Measurements from ENCODE around the gene ALG12. TPM values are rescaled to one million over a fixed set of nuclear protein-coding genes. Genes with fewer than 3 reads are reported as not detected.

ALG12 gene
- polyA plus RNA-seq, 1 donor from 2014 or later, result 14.3 TPM

- TF ChIP-seq REST (IDR thresholded peaks at IDR 0.05; ENCODE audit: borderline replicate concordance) (no peak), EP300 (conservative IDR thresholded peaks at IDR 0.05; ENCODE audit: poor library complexity, severe bottlenecking) (no peak)
Measured at GRCh38 chr22:49934160-49934890, 16.1 kb upstream of the ALG12 start (continued).

DNA sequence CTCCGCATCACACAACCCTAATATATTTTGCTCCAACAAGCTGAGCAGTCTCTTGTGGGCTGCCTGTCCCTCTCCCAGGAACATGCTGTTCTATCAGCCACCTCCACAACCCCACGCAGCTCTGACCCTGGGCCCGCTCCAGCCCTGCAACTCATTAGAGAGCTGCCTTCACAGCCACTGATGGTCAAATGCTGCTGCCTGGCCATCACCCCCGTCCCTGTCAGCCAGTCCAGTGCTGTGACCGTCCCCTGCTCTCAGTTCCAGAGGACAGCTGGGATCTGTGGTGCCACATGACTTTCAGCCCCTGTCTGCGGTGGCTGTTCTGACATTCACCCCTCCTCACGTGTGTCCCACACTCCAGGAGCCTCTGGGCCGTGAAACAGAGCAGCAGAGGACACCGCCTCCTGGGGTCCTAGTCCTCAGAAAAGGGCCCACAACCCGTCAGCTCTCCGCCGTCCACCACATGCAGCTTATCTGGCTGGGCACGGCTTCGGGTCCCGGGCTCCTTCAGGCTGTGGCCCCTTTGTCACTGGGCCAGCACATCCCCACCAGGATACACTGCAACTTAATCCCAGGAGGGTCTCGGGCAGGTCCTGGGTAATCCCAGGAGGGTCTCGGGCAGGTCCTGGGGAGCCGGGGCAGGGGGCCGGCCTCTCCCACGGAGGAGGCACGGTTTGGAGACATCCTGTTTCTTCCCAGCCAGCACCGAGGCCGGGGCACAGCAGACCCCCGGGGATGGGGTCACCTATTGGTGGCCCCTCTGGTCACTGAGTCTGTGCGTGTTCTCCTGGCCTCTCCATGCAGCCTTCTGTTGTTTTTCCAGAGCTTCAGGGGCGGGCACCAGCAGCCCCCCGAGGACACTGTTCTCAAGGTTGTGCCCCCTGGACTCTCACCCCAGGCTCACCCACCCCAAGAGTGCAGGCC, 15.3 kb upstream of the ALG12 start:
- Histone ChIP-seq H4K20me1 (ENCODE audit: insufficient read depth) (no peaks in the 10 kb centered on the region), H3K27ac (ENCODE audit: low read length) (no peak overlapping the region), H3K4me3 (ENCODE audit: low read length) (no peak overlapping the region), H3K9me2 (ENCODE audit: insufficient read depth, low read length) (no peaks in the 10 kb centered on the region), H3K79me2 (replicated peaks; ENCODE audit: insufficient read depth, low read length) (no peaks in the 10 kb centered on the region), H3K4me2 (ENCODE audit: low read length) (no peak overlapping the region), H2AFZ (ENCODE audit: low read depth, low read length) (no peak overlapping the region), H3K36me3 (ENCODE audit: insufficient read depth, low read length) (no peaks in the 10 kb centered on the region), H3K9me3 (ENCODE audit: low read length) (no peaks in the 10 kb centered on the region), H3K9ac (ENCODE audit: low read length) (no peak overlapping the region), H3F3A (ENCODE audit: insufficient read depth, low read length, poor library complexity, severe bottlenecking) (no peaks in the 10 kb centered on the region), H3K27me3 (ENCODE audit: insufficient read depth, low read depth, low read length) (no peaks in the 10 kb centered on the region)
- TF ChIP-seq POLR2AphosphoS5 (IDR thresholded peaks at IDR 0.05) (no peak), MXI1 (conservative IDR thresholded peaks at IDR 0.05; ENCODE audit: poor library complexity, severe bottlenecking) (no peak)

DNA sequence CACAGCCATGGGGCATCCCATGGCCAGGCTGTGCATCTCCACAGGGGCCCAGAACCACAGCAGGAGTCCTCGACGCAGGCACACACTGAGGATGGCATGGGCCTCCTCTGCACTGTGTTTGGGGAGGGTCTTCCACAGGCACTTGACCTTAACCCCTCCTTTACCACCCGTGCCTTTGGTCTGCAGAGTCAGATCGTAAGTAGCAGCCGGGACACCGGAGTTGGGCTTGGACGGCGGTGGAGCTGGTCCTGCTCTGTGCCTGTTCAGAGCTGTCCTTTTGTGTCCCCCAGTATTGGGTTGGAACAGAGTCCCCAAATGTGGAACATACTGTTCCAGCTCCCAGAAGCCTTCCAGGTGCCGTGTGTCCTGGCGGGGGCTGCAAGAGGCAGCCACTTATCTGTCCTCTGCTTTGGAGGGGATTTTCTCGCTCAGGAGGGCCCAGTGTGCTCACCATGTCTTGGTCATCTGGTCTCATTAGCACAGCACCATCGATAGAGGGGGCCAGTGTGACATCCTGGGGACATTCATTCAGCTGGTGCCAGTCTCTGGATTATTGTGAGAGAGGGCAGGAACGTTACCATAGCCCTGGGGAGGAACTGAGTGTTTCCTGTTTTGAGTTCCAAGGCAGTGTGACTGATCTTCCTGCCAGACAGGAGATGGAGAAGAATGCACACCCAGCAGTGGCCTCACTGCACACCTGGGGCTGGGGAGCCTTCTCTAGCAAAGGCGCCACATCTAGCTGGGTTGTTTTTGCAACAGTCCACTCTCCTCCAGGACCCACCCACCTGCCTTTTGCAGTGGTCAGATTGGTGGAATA, 12.6 kb upstream of the ALG12 start:
- no peak overlapping the region for H3K4me2 ChIP-seq (ENCODE audit: low read length)
- no peaks in the 10 kb centered on the region for H3K9me3 ChIP-seq (ENCODE audit: low read length)
- no peak overlapping the region for H2AFZ ChIP-seq (ENCODE audit: low read depth, low read length)
- no peak overlapping the region for H3K4me3 ChIP-seq (ENCODE audit: low read length)
- H3K27ac ChIP-seq (ENCODE audit: low read length), result no peak overlapping the region
- H4K20me1 ChIP-seq (ENCODE audit: insufficient read depth), result no peaks in the 10 kb centered on the region
- H3K9ac ChIP-seq (ENCODE audit: low read length), result no peak overlapping the region
- no peaks in the 10 kb centered on the region for H3K9me2 ChIP-seq (ENCODE audit: insufficient read depth, low read length)
- H3K79me2 ChIP-seq (replicated peaks; ENCODE audit: insufficient read depth, low read length), result no peaks in the 10 kb centered on the region
- H3K27me3 ChIP-seq (ENCODE audit: insufficient read depth, low read depth, low read length), result no peaks in the 10 kb centered on the region
- no peaks in the 10 kb centered on the region for H3K36me3 ChIP-seq (ENCODE audit: insufficient read depth, low read length)
- H3F3A ChIP-seq (ENCODE audit: insufficient read depth, low read length, poor library complexity, severe bottlenecking), result no peaks in the 10 kb centered on the region
- TF ChIP-seq MXI1 (conservative IDR thresholded peaks at IDR 0.05; ENCODE audit: poor library complexity, severe bottlenecking), result no peak
- TF ChIP-seq EP300 (conservative IDR thresholded peaks at IDR 0.05; ENCODE audit: poor library complexity, severe bottlenecking), result no peak

Data from neural cell (in vitro differentiated cells).